ENCODE results near the gene TUBB1. TPM values are rescaled to one million over a fixed set of nuclear protein-coding genes. Genes with fewer than 3 reads are reported as not detected.

Gene TUBB1
- total and polyA plus RNA-seq, 2 of the 13 experiments (the other 11 are each of a cell fraction or from before 2014, with no cell fraction given): 0.11 to 57.6 TPM

DNA sequence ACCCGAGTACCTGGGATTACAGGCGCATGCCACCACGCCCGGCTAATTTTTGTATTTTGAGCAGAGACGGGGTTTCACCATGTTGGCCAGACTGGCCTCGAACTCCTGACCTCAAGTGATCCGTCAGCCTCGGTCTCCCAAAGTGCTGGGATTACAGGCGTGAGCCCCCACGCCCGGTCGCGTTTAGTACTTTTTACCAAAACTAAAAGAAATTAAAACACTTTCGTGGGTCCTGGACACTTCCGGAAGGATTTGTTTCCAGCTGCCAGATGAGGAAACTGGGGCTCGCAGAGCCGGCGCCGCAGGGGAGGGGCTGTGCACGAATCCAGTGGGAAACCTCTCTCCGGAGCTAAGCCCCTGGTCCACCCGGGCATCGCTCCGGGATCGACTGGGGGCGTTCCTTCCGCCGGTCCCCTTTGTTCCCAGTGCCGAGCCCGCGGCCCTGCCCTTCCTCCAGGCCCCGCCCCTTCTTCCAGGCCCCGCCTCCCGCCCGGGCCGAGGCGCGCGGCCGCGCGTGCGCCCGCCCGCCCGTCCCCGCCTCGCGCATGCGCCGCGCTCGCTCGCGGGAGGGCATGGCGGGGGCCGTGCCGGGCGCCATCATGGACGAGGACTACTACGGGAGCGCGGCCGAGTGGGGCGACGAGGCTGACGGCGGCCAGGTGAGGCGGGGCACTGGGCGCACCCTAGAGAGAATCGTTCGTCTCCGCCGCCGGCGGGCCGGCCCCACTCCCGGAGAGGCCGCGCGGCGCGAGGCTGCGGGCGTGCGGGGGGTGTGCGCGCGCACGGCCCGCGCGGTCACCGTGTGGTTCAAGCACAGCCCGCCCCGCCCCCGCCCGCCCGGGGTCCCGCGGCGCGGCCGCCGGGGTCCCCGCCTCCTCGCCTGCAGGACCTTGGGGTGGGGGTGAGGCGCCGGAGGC lies 38.3 kb upstream of the TUBB1 start, which contains the start of gene NELFCD (continued):
- TF ChIP-seq ZC3H13 (CRISPR knock-in tag; IDR thresholded peaks at IDR 0.05): no peak
- TF ChIP-seq NCOA1 (CRISPR knock-in tag; IDR thresholded peaks at IDR 0.05): 0 out of 2 replicates have a peak, but pooled peaks have one; percentile 8
- TF ChIP-seq, protein P1, sequence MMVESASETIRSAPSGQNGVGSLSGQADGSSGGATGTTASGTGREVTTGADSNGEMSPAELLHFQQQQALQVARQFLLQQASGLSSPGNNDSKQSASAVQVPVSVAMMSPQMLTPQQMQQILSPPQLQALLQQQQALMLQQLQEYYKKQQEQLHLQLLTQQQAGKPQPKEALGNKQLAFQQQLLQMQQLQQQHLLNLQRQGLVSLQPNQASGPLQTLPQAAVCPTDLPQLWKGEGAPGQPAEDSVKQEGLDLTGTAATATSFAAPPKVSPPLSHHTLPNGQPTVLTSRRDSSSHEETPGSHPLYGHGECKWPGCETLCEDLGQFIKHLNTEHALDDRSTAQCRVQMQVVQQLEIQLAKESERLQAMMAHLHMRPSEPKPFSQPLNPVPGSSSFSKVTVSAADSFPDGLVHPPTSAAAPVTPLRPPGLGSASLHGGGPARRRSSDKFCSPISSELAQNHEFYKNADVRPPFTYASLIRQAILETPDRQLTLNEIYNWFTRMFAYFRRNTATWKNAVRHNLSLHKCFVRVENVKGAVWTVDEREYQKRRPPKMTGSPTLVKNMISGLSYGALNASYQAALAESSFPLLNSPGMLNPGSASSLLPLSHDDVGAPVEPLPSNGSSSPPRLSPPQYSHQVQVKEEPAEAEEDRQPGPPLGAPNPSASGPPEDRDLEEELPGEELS (CRISPR knock-in tag; IDR thresholded peaks at IDR 0.05): peak; percentile 37; the same call in 1 of the 2 replicates
- TF ChIP-seq NPAS2 (CRISPR knock-in tag; IDR thresholded peaks at IDR 0.05; ENCODE audit: borderline replicate concordance): no peak
- no peak for TF ChIP-seq SKIL (CRISPR knock-in tag; IDR thresholded peaks at IDR 0.05; ENCODE audit: borderline replicate concordance)
- TF ChIP-seq, protein P2, sequence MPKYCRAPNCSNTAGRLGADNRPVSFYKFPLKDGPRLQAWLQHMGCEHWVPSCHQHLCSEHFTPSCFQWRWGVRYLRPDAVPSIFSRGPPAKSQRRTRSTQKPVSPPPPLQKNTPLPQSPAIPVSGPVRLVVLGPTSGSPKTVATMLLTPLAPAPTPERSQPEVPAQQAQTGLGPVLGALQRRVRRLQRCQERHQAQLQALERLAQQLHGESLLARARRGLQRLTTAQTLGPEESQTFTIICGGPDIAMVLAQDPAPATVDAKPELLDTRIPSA (CRISPR knock-in tag; IDR thresholded peaks at IDR 0.05; ENCODE audit: borderline replicate concordance): no peak
- TF ChIP-seq ZNF431 (CRISPR knock-in tag; IDR thresholded peaks at IDR 0.05; ENCODE audit: borderline replicate concordance, low read depth): peak; percentile 76; the same call in 1 of the 2 replicates
- peak; percentile 83 for TF ChIP-seq ZFY (CRISPR knock-in tag; IDR thresholded peaks at IDR 0.05)
- TF ChIP-seq ZNF331 (CRISPR knock-in tag; IDR thresholded peaks at IDR 0.05): peak; percentile 79
- no peak for TF ChIP-seq NFYC (CRISPR knock-in tag; IDR thresholded peaks at IDR 0.05)
- peak in 1 of 2 experiments; percentile 3; a peak in 2 of 4 replicates for TF ChIP-seq REST (IDR thresholded peaks at IDR 0.05; ENCODE audit: borderline replicate concordance in 1 of 2, low read depth in 1 of 2, low read length in 2 of 2)
- no peak for TF ChIP-seq GTF3A (CRISPR knock-in tag; conservative IDR thresholded peaks at IDR 0.05)
- no peak for TF ChIP-seq NR3C1 (CRISPR knock-in tag; IDR thresholded peaks at IDR 0.05)
- peak; percentile 76; the same call in 2 of the 3 replicates for TF ChIP-seq MXI1 (IDR thresholded peaks at IDR 0.05; ENCODE audit: borderline replicate concordance, low read depth, low read length)
- TF ChIP-seq CEBPG (CRISPR knock-in tag; IDR thresholded peaks at IDR 0.05): peak; percentile 22; the same call in 1 of the 2 replicates
- TF ChIP-seq HNRNPLL (IDR thresholded peaks at IDR 0.05; ENCODE audit: low read depth, low read length, poor library complexity, severe bottlenecking): peak; percentile 49
- TF ChIP-seq ZNF709 (CRISPR knock-in tag; IDR thresholded peaks at IDR 0.05): peak; percentile 74; the same call in 1 of the 2 replicates
- TF ChIP-seq ZNF678 (CRISPR knock-in tag; IDR thresholded peaks at IDR 0.05): no peak
- peak; percentile 59; the same call in 1 of the 2 replicates for TF ChIP-seq SNAI1 (CRISPR knock-in tag; IDR thresholded peaks at IDR 0.05; ENCODE audit: borderline replicate concordance)
